Ishikawa (cell line): ENCODE measurements around the gene FAM53B.

Experiments used
- CREB1 ChIP-seq: IDR thresholded peaks from 2 replicates; pipeline ENCODE4 v1.6.1; 2012; ENCODE audit warnings: low read depth
- EP300 ChIP-seq: IDR thresholded peaks from 2 replicates; pipeline ENCODE4 v1.6.1; 2012; ENCODE audit warnings: borderline replicate concordance
- FOXM1 ChIP-seq: IDR thresholded peaks from 2 replicates; pipeline ENCODE4 v1.6.1; 2012; ENCODE audit warnings: low read depth, borderline replicate concordance
- RAD21 ChIP-seq: IDR thresholded peaks from 2 replicates; pipeline ENCODE4 v1.6.1; 2012; ENCODE audit warnings: low read depth
- REST ChIP-seq: IDR thresholded peaks from 2 replicates; pipeline ENCODE4 v1.6.1; 2012; ENCODE audit warnings: low read depth, mild to moderate bottlenecking
- TEAD4 ChIP-seq: IDR thresholded peaks from 2 replicates; pipeline ENCODE4 v1.6.1; 2012

- no peak for TF ChIP-seq RAD21
- no peak for TF ChIP-seq CREB1
- TF ChIP-seq TEAD4, result no peak
- no peak for TF ChIP-seq EP300
- no peak for TF ChIP-seq FOXM1
- TF ChIP-seq REST, result no peak
These were observed 26.1 kb downstream of the FAM53B start for GRCh38 chr10:124717911-124718741.
